K562 (cell line): Measurements from ENCODE around the gene ATG4D. TPM values are rescaled to one million over a fixed set of nuclear protein-coding genes. Genes with fewer than 3 reads are reported as not detected.
A peak's percentile ranks its signal among the peaks of the same experiment; 100 is the strongest.

Source experiments
- CBX1 ChIP-seq: sonication (generic); IDR thresholded peaks from 2 replicates; pipeline ENCODE4 v1.6.1; 2016; ENCODE audit warnings: antibody characterized with exemption, low read depth, mild to moderate bottlenecking
- ESRRA ChIP-seq: fragments of 450-650 bp; IDR thresholded peaks from 2 replicates; pipeline ENCODE4 v1.6.1; 2014; ENCODE audit warnings: low read depth, mild to moderate bottlenecking, moderate library complexity, borderline replicate concordance
- GATA2 ChIP-seq: sonication (generic); formaldehyde crosslinking; IDR thresholded peaks from 2 replicates; pipeline ENCODE4 v1.4.0; 2020; ENCODE audit warnings: mild to moderate bottlenecking, missing genetic modification reagents
- HOMEZ ChIP-seq: fragments of 250-450 bp; sonication (Bioruptor Pico); IDR thresholded peaks from 2 replicates; pipeline ENCODE4 v1.4.0; 2020; ENCODE audit warnings: mild to moderate bottlenecking, moderate library complexity
- MAFF ChIP-seq: IDR thresholded peaks from 2 replicates; pipeline ENCODE4 v1.6.1; 2012; ENCODE audit warnings: low read length, improper control_type of control experiment
- MAFG ChIP-seq: fragments of 450-650 bp; conservative IDR thresholded peaks from 2 replicates; pipeline ENCODE4 v1.6.1; 2016; ENCODE audit warnings: missing genetic modification characterization, missing compliant biosample characterization
- MAX ChIP-seq: sonication (generic); formaldehyde crosslinking; IDR thresholded peaks from 2 replicates; pipeline ENCODE4 v1.9.0; 2022; ENCODE audit warnings: mild to moderate bottlenecking, missing genetic modification reagents
- NCOA4 ChIP-seq: fragments of 450-650 bp; IDR thresholded peaks from 2 replicates; pipeline ENCODE4 v1.6.1; 2018; ENCODE audit warnings: mild to moderate bottlenecking; ENCODE audit not compliant: partially characterized antibody
- PTBP1 ChIP-seq: fragments of 200-400 bp; formaldehyde crosslinking; IDR thresholded peaks from 2 replicates; pipeline ENCODE4 v1.6.1; 2017; ENCODE audit warnings: low read depth, low read length
- RBBP5 ChIP-seq: fragments of 200-600 bp; sonication (generic); IDR thresholded peaks from 2 replicates; pipeline ENCODE4 v1.6.1; 2012; ENCODE audit warnings: borderline replicate concordance, mild to moderate bottlenecking, low read length, control low read depth, inconsistent platforms; ENCODE audit not compliant: insufficient read depth, poor library complexity, severe bottlenecking
- RNF219 ChIP-seq: fragments of 250-450 bp; sonication (Bioruptor Pico); IDR thresholded peaks from 2 replicates; pipeline ENCODE4 v1.5.0; 2022; ENCODE audit warnings: mild to moderate bottlenecking
- SREBF1 ChIP-seq: fragments of 150-350 bp; IDR thresholded peaks from 2 replicates; pipeline ENCODE4 v1.6.1; 2014; ENCODE audit warnings: antibody characterized with exemption, low read depth, low read length, borderline replicate concordance
- ZNF518B ChIP-seq: fragments of 250-450 bp; sonication (Bioruptor Pico); IDR thresholded peaks from 2 replicates; pipeline ENCODE4 v1.5.0; 2021; ENCODE audit warnings: mild to moderate bottlenecking, moderate library complexity
- polyA plus RNA-seq, 8 experiments: library from polyadenylated mRNA; depleted of rRNA in 4 of 8; stranded (reverse) in 5 of 8; unstranded in 3 of 8; fragments of >200 nt; fragmentation: Nextera tagmentation in 2 of 8; fragmentation: Illumina TruSeq in 1 of 8; extraction: Ambion mirVana in 2 of 8; extraction: Trizol in 1 of 8; gene quantifications; 2 replicates each; pipeline versions ENCODE4 v1.2.1 to v1.2.3, GENCODE V29; 2011 to 2014; ENCODE audit warnings: inconsistent platforms in 1 of 8, missing spikeins in 1 of 8
- total RNA-seq, 7 experiments: library from RNA; depleted of rRNA in 6 of 7; stranded (reverse); fragments of >200 nt in 6 of 7; fragmentation: Illumina TruSeq in 2 of 7; extraction: Trizol in 2 of 7; gene quantifications; 2 replicates each; pipeline versions ENCODE4 v1.2.1 to v1.2.3, GENCODE V29; 2011 to 2021; ENCODE audit warnings: low replicate concordance in 1 of 7

The ATG4D gene
- total and polyA plus RNA-seq, 9 of the 15 experiments (the other 6 are each of a cell fraction or from before 2014, with no cell fraction given), result 0.51 to 66.1 (median 22.9) TPM

- TF ChIP-seq MAX (no peak), HOMEZ (CRISPR knock-in tag) (no peak), GATA2 (CRISPR knock-in tag) (no peak), MAFG (tag) (no peak), ZNF518B (CRISPR knock-in tag) (no peak), NCOA4 (peak; percentile 69), PTBP1 (peak; percentile 91; the same call in 1 of the 2 replicates), CBX1 (peak; percentile 52), ESRRA (peak; percentile 100), RNF219 (CRISPR knock-in tag) (no peak), SREBF1 (no peak), MAFF (no peak), RBBP5 (peak; percentile 5)
- TF ChIP-seq, all 486 proteins: peak for 36
Measured at GRCh38 chr19:10544242-10544752, 593 bp downstream of the ATG4D start (continued).
